ENCODE results near the gene INPP5F. TPM values are rescaled to one million over a fixed set of nuclear protein-coding genes. Genes with fewer than 3 reads are reported as not detected.

Gene INPP5F
- total and polyA plus RNA-seq, 9 of the 15 experiments (the other 6 are each of a cell fraction or from before 2014, with no cell fraction given): 1.6 to 7.3 (median 6.0) TPM

GRCh38 chr10:119786117-119786769, 60.4 kb downstream of the INPP5F start (continued):
- TF ChIP-seq PPARD (CRISPR knock-in tag; IDR thresholded peaks at IDR 0.05) (no peak), RB1 (IDR thresholded peaks at IDR 0.05; ENCODE audit: low read depth) (no peak), TCF3 (CRISPR knock-in tag; IDR thresholded peaks at IDR 0.05) (no peak), GABPA (tag; conservative IDR thresholded peaks at IDR 0.05; ENCODE audit: low read depth) (0 out of 2 replicates have a peak, but pooled peaks have one; percentile 34), ASH1L (IDR thresholded peaks at IDR 0.05; ENCODE audit: borderline replicate concordance, low read depth, partially characterized antibody) (no peak), BHLHE40 (IDR thresholded peaks at IDR 0.05; ENCODE audit: low read length) (peak; percentile 75), CXXC5 (CRISPR knock-in tag; IDR thresholded peaks at IDR 0.05) (peak; percentile 34; the same call in 1 of the 2 replicates), JUND (IDR thresholded peaks at IDR 0.05; ENCODE audit: borderline replicate concordance, low read depth, low read length) (peak; percentile 4; the same call in 1 of the 2 replicates), JUND (tag; IDR thresholded peaks at IDR 0.05; ENCODE audit: borderline replicate concordance, low read depth, low read length) (peak; percentile 19; the same call in 1 of the 3 replicates), HMG20B (CRISPR knock-in tag; IDR thresholded peaks at IDR 0.05) (no peak), TEAD4 (IDR thresholded peaks at IDR 0.05; ENCODE audit: low read length) (peak; percentile 52; the same call in 1 of the 2 replicates), TEAD4 (CRISPR knock-in tag; IDR thresholded peaks at IDR 0.05; ENCODE audit: borderline replicate concordance) (no peak), RFX7 (CRISPR knock-in tag; IDR thresholded peaks at IDR 0.05) (no peak), ZNF398 (CRISPR knock-in tag; IDR thresholded peaks at IDR 0.05) (no peak), CBX8 (IDR thresholded peaks at IDR 0.05; ENCODE audit: borderline replicate concordance, extremely low read depth, low read depth, low read length, poor library complexity, severe bottlenecking) (no peak), HMGXB4 (CRISPR knock-in tag; IDR thresholded peaks at IDR 0.05) (no peak), ZNF133 (CRISPR knock-in tag; IDR thresholded peaks at IDR 0.05) (no peak), CTBP1 (IDR thresholded peaks at IDR 0.05; ENCODE audit: borderline replicate concordance) (peak; percentile 30; the same call in 1 of the 2 replicates), ZBTB49 (CRISPR knock-in tag; IDR thresholded peaks at IDR 0.05; ENCODE audit: borderline replicate concordance) (no peak), ZNF707 (CRISPR knock-in tag; conservative IDR thresholded peaks at IDR 0.05) (no peak), SPI1 (IDR thresholded peaks at IDR 0.05; ENCODE audit: borderline replicate concordance, low read depth, low read length) (peak; percentile 86; the same call in 1 of the 2 replicates), HEY1 (CRISPR knock-in tag; IDR thresholded peaks at IDR 0.05; ENCODE audit: borderline replicate concordance) (0 out of 2 replicates have a peak, but pooled peaks have one; percentile 23), SAFB2 (IDR thresholded peaks at IDR 0.05; ENCODE audit: borderline replicate concordance, low read depth, low read length, severe bottlenecking) (no peak)

Data from K562 (cell line).